ENCODE data around the gene DAAM1. TPM values are rescaled to one million over a fixed set of nuclear protein-coding genes. Genes with fewer than 3 reads are reported as not detected.

The DAAM1 gene
- polyA plus RNA-seq, 3 donors: 10.1 to 20.2 (median 18.4) TPM

DNA sequence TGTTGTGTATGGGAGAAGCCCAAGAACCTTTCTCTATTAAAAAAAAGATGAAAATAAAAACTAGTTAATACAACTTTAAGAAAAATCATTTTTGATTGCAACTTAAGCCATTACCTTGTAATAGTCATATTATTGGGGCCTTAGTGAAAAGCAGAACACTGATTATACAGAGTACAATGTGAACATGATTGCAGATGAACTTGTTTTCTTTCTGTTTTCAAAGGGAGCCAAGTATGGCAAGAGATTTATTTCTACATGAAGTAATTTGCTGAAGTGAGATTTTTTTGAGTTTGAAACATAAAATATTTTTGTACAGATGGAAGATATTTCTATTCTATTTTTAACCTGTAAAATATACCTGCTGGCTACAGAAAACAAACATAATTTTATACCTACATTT, 171.8 kb downstream of the DAAM1 start:
- no peak overlapping the region for H3K27ac ChIP-seq (ENCODE audit: low read depth, low read length)

DNA sequence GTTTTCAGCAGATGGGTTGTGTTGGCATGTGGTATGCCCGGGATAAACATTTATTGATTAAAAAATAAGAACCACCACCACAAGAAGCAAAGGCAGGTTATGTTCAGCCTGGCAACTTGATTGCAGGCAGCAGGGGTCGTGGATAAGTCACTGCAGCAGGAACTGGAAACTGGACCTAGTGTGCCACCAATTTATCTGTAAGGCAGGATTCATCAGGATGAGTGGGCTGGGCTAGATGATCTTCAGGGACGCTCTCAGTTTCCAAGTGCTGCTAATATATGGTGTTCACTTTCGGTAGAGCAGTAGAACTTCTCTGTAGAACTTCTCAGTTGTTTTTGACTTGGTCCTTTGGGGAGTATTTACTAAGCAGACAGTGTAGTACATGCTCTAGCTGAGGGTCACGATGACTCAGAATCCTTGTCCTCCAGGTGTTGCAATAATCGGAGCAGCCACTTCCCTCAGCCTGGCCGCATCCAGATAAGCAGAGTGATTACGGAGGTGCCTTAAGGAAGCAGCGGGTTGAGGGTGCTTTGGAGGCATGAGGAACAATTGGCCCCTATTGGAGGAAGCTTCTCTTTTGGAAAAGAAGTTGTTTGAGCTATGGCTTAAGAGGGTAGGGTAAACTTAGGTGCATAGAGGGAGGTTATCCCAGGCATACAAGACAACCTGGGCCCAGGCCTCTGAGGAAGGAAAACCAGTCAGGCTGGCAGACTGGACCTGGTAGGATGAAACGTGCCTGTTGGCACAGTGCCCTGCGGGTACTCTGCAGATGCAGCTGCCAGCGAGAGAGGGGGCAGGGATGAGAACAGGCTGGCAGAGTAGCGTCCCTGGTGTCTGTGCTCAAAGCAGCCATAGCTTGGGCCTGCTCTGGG, 172.7 kb downstream of the DAAM1 start:
- WGBS, 3 donors: 46 to 69% (median 49%) methylated on average over 13 of the region's 13 CpGs

DNA sequence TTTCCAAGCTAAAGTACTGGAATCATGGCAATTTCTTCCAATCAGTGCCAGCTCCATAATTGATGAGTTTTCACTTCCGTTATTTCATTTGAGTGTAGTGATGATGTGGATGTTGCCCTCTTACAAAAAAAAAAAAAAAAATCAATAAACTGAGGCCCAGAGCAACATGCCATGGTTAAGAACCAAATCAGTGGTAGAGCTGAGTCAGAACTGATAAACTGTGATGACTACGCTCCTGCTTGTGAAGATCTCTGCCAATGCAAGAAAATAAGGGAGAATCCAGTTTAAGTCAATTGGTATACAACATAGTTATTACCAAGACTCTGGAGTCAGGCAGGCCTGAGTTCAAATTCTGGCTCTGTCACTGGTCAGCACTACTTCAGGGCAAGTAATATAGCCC, 174.0 kb downstream of the DAAM1 start:
- no peak overlapping the region for H3K27ac ChIP-seq (ENCODE audit: low read depth, low read length)
- WGBS, 3 donors: 94 to 97% (median 95%) methylated on average over 2 of the region's 2 CpGs

More for the DNA sequence above, 172.7 kb downstream of the DAAM1 start:
- no peak overlapping the region for H3K27ac ChIP-seq (ENCODE audit: low read depth, low read length)

DNA sequence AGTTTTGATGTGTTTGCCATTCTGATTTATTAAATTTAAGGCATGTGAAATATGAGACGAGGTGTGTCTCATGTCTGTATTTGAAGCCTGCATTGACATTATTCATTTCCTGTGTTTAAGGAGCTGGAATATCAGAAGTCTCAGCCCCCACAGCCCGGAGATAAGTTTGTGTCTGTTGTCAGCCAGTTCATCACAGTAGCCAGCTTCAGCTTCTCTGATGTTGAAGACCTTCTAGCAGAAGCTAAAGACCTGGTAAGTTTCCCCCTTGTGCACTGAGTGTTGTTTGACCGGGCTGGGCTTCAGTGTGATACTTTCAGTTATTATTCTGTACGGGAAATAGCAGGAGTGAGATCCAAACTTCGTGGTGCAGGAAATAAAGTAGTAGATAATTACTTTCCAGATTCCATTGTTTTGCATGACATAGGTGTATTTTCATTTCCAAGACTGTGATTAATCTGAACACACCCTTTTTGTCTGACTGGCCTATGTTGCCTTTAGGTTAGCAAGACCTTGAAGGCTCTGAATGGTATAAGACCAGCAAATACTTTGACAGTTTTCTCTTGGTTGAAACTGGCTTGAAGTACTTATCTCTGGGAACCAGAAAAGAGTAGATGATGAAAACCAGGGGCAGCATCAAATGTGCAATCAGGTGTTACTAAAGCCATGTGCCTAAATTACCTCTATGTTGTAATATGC, 175.2 kb downstream of the DAAM1 start:
- H3K27ac ChIP-seq (ENCODE audit: low read depth, low read length): no peak overlapping the region
- 50 to 71% (median 55%) methylated on average over 5 of the region's 5 CpGs for WGBS, 3 donors

DNA sequence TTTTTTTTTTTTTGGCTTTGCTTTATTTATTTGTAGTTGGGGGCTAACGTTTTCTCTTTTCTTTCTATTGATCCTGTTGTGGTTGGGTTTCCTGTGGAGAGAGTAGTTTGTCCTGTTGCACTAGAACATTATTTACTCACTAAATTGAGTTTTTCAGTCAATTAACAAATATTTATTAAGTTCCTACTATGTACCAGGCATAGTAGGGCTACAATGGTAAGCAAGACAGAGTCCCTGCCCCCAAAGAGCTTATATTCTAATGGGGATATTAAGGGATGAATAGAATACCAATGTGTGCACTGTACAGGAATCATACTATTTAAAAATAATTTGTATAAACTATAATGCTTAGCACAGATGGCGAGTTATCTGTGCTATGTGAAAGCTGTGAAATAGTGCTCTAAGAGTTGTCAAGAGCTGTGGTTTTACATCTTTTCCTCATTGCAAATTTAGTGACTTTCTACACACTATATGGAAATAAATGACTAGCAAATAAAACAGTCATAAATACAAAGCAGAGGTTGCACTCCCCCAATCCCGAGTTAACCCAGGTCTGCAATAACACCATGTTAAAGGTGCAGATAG, 181.8 kb downstream of the DAAM1 start:
- H3K27ac ChIP-seq (ENCODE audit: low read depth, low read length): no peak overlapping the region

DNA sequence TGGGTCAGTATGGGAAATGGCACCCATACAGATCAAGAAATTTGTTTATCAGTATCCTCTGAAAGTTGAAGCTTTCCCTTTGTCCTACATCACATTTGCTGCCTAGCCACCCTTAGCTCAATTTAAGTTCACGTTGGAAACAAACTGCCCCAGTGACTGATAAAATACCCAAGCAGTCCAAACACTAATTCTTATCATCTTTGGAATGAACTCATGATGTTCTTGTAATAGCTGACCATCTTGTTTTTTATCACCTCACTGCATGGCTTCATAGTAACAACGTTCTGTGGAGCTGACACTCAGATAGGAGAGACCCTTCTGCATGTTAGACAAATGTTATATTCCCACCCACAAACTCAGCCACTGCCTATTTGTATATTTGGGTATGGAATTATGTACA, 183.3 kb downstream of the DAAM1 start:
- 21 to 61% (median 49%) methylated on average over 2 of the region's 2 CpGs for WGBS, 3 donors
- no peak overlapping the region for H3K27ac ChIP-seq (ENCODE audit: low read depth, low read length)

More for the DNA sequence above, 181.8 kb downstream of the DAAM1 start:
- WGBS, 3 donors: 79 to 87% (median 82%) methylated on average over 3 of the region's 3 CpGs

DNA sequence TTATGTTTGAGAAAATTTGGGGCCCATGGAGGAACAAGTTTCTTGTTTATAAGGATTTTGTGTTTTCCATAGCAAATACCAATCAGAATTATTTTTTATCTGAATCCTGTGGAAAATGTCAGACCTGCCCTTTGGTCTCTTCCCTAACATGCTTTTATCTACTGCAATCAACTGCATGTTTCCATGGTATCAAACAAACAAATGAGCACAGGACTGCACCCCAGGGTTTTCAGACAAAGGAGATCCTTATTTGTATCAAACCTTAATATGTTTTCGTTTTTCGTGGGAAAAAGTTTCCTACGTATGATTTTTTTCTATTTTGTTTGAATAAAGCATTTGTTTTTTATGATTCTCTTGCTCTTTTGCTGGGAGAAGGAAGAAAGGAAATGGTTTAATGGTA, 185.6 kb downstream of the DAAM1 start:
- no peak overlapping the region for H3K27ac ChIP-seq (ENCODE audit: low read depth, low read length)
- 46 to 60% (median 46%) methylated on average over 3 of the region's 3 CpGs for WGBS, 3 donors

DNA sequence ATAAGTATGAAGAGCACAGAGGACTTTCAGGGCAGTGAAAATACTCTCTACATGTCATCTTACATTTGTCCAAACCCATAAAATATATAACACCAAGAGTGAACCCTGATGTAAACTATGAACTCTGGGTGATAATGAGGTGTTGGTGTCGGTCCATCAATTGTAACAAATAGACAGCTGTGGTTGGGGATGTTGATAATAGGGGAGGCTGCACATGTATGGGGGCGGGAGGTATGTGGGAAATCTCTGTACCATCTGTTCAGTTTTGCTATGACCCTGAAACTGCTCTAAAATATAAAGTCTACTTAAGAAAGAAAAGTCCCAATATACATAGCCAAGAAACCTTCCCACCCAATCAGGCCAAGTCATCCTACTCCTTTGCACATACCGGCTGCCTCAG, 188.2 kb downstream of the DAAM1 start:
- 80 to 95% (median 90%) methylated on average over 3 of the region's 3 CpGs for WGBS, 3 donors
- no peak overlapping the region for H3K27ac ChIP-seq (ENCODE audit: low read depth, low read length)

DNA sequence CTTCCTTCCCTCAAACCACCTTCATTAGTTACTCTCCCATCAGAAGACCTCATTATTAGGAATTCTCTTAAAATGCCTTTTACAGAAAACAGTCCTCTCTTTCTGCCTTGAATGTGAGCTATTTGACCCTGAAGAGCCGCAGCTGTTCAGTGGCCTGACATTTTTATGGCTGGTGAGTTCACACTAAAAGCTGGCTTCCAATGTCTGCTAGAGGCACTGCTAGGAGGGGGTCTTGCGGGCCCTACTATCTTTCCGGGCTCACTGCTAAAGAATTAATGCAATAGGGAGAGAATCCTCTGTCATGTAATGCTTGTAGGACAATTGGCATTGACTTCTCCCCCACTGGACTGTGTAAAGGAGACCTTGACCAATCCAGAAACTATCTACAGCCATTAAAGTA, 189.0 kb downstream of the DAAM1 start:
- no peak overlapping the region for H3K27ac ChIP-seq (ENCODE audit: low read depth, low read length)

DNA sequence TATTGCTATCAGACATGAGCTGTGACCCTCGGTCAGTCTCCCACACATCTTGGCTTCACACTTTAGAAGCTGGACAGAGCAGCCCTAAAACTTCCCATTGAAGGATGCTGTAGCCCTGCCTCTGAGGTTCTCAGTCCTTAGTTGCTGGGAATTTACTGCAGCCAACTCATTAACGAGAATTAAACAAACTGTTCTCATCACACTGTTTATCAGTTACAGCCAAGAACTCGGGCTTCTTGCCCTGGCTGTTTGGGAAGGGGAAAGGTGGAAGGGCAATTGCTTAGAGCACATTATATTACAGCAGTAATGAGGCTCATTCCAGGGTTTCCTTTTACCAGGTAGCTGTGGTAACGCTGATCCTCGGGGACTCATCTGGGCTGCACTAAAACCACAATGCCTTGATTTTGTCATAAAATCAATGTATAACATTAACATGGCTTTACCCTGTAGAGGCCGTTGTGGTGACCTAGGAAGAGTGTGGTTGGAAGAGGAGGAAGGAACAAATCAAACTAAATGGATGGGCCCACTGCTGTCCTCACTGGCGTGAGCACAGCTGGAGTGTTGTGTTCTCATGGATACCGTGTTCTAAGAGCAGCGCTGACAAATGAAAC, 189.6 kb downstream of the DAAM1 start:
- no peak overlapping the region for H3K27ac ChIP-seq (ENCODE audit: low read depth, low read length)
- WGBS, 3 donors: 48 to 51% (median 51%) methylated on average over 9 of the region's 9 CpGs

More for the DNA sequence above, 189.0 kb downstream of the DAAM1 start:
- WGBS, 3 donors: 64 to 67% (median 66%) methylated on average over 3 of the region's 3 CpGs

DNA sequence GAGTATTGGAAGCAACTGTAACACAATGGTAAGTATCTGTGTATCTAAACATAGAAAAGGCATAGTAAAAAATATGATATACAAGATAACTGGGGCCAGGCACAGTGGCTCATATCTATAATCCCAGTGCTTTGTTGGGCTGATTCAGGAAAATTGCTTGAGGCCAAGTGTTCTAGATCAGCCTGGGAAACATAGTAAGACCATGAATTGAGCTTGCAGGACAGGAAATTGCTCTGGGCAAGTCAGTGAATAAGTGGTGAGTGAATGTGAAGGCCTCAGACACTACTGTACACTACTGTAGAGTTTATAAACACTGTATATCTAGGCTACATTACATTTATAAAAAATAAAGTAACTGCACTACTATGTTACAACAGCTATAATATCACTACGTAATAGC, 201.5 kb downstream of the DAAM1 start:
- WGBS, 3 donors: 97 to 99% (median 97%) methylated on average over 1 of the region's 1 CpG
- no peak overlapping the region for H3K27ac ChIP-seq (ENCODE audit: low read depth, low read length)

DNA sequence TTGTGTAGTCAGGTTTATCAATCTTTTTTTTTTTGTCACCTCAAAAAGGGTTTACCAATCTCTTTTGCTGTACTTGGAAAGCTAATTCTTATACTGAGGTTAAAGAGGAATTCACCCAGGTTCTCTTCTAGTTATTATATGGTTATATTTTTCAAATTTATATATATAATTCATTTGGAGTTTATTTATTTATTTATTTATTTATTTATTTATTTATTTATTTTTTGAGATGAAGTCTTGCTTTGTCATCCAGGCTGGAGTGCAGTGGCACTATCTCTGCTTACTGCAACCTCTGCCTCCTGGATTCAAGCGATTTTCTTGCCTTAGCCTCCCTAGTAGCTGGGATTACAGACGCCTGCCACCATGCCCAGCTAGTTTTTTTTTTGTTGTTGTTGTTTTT, 202.9 kb downstream of the DAAM1 start:
- no peak overlapping the region for H3K27ac ChIP-seq (ENCODE audit: low read depth, low read length)
- whole genome bisulfite sequencing, 3 donors: 90 to 98% (median 94%) methylated on average over 2 of the region's 2 CpGs

DNA sequence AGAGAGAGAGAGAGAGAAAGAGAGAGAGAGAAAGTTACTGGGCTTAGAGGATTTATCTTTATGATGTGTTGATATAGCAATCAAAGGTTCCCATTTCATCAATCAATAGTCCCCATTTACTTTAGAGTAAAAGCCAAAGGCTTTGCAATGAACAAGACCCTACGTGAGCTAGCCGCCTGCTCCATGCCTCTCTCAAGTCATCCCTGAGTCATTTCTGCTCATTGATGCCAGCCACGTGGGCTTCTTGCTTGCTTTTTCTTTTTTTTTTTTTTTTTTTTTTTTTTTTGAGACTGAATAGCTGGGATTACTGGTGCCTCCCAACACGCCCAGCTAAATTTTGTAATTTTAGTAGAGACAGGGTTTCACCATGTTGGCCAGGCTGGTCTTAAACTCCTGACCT, 205.8 kb downstream of the DAAM1 start:
- no peak overlapping the region for H3K27ac ChIP-seq (ENCODE audit: low read depth, low read length)
- 87 to 93% (median 92%) methylated on average over 4 of the region's 4 CpGs for WGBS, 3 donors

DNA sequence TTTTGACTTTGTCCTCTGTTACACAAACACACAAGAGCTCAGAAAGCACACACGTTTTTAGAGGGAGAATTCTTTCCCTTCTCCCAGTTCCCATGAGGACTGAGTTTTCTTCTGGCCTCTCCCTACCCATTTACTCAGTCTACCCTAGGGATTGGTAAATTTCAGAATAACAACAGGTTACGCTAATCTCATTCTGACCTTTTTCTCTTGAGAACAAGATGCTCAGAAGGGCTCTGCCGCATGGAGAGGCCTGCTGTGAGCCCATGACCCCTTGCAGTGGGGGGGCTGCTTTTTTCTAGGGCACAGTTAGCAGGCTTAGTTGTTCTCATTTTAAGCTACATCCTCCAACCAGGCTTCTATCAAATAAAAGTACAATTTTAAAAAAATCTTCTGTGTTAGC, 207.2 kb downstream of the DAAM1 start:
- 74 to 79% (median 77%) methylated on average over 3 of the region's 3 CpGs for WGBS, 3 donors
- H3K27ac ChIP-seq (ENCODE audit: low read depth, low read length): no peak overlapping the region

DNA sequence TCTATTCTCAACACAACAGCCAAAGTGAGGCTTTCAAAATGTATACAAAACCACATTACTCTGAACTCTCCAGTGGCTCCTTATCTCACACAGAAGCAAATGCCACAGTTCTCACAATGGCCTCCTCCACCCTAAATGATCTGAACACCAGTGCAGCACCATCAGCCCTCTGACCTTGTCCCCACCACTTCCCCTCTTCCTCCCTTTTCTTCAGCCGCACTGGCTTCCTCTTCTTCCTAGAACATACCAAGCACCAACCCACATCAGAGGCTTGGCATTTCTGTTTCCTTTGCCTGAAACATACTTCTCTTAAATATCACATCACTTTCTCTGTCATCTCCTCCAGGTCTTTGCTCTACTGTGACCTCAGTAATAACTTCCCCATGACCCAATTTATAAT, 210.4 kb downstream of the DAAM1 start:
- 28 to 67% (median 37%) methylated on average over 1 of the region's 1 CpG for WGBS, 3 donors
- no peak overlapping the region for H3K27ac ChIP-seq (ENCODE audit: low read depth, low read length)

DNA sequence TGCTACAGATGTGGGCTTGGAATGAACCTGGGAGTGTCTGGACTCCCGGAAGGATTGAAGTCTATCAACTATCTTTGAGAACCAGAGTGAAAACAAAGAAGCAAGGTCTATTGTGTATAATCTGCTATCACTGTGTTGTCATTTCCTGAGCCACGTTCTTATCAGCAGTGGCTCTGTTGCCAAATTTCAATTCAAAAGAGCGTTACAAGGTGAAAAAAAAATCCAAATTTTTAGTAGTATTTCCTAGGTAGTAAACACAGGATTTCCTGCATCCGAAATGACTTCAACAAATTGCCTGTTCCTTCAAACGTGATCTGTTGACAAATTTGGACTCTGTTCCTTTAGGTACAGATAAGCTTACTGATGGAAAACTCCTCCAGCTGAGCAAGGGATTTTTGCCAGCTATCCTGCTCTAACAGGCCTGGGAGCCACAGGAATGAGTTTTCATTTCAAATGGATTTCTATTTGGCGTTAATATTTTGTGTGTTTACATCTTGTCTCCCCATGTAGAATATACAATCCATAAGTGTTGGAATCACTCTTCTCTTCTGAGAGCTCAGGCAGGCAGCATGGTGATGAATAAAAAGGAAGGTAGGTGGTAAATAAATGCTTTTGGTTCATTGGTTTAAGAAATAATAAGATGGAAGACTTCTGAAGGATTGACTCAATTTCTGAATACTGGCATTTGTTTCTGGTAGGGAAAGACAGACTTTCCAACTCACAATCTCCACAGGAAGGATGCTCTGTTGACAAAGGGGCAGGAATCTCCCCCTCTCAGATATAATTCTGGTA, 218.2 kb downstream of the DAAM1 start:
- 22 to 33% (median 23%) methylated on average over 6 of the region's 6 CpGs for WGBS, 3 donors
- peak overlapping the region; percentile 13 for H3K27ac ChIP-seq (ENCODE audit: low read depth, low read length)

DNA sequence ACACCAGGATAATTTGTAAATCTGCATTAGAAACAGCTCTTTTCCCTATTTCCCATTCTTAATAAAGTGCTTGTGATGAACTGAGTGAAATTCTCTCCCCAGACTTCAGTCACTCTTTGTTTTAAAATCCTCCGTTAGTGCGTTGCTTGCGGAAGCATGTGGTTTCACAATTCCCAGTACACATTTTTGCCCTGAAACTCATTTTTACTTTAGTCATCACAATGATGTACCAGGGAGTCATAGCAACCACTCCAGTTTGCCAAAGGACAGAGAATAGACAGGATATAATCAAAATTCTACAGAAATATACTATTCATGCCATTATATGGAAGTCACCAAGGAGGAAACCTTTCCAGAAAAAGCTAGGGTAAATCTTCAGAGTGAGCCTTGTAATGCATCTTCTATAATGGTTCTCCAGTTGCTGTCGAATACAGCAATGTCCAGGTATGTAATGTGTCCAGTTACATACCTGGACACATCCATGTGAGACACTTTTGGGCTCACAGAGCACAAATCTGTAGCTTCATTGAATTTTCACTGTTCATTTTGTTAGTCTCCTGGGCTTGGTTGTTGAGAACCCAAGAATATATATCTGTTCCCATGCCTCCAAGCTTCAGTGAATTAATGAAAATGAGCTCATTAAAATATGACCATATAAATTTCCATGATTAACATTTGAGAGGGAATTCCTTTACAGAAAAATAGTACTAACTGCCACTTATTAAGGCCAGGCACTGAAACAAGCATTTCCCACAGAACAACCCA, 219.0 kb downstream of the DAAM1 start:
- 40 to 70% (median 42%) methylated on average over 4 of the region's 4 CpGs for WGBS, 3 donors
- peak overlapping the region; percentile 13 for H3K27ac ChIP-seq (ENCODE audit: low read depth, low read length)

Measured in adipose tissue (tissue), 3 donors.